Loucy (cell line): ENCODE measurements around the gene PIBF1.
"Not testable (repeated sequence)": the region's sequence is repeated elsewhere in the genome, so short reads cannot be mapped to it uniquely, and the experiment has no call there.

Experiments used
- EZH2phosphoT487 ChIP-seq: fragments of 200-600 bp; IDR thresholded peaks from 2 replicates; pipeline ENCODE4 v1.6.1; 2018; ENCODE audit warnings: antibody characterized with exemption, mild to moderate bottlenecking, moderate library complexity, borderline replicate concordance
- TF ChIP-seq, protein P1 (sequence below): fragments of 200-600 bp; sonication (generic); conservative IDR thresholded peaks from 2 replicates; pipeline ENCODE4 v1.5.1; 2014; ENCODE audit warnings: mild to moderate bottlenecking, antibody characterized with exemption, low read length

DNA sequence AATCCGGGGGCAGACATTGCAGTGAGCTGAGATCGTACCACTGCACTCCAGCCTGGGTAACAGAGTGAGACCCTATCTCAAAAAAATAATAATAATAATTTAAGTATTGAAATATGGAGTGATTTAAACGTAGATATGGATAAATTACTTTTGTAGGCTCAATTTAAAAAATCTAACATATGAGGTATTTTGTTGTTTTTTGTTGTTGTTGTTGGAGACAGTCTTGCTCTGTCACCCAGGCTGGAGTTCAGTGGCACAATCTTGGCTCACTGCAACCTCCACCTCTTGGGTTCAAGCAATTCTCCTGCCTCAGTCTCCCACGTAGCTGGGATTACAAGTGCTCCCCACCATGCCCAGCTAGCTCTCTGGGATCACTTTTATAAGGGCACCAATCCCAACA is 2.7 kb downstream of the PIBF1 start:
- TF ChIP-seq, protein P1, sequence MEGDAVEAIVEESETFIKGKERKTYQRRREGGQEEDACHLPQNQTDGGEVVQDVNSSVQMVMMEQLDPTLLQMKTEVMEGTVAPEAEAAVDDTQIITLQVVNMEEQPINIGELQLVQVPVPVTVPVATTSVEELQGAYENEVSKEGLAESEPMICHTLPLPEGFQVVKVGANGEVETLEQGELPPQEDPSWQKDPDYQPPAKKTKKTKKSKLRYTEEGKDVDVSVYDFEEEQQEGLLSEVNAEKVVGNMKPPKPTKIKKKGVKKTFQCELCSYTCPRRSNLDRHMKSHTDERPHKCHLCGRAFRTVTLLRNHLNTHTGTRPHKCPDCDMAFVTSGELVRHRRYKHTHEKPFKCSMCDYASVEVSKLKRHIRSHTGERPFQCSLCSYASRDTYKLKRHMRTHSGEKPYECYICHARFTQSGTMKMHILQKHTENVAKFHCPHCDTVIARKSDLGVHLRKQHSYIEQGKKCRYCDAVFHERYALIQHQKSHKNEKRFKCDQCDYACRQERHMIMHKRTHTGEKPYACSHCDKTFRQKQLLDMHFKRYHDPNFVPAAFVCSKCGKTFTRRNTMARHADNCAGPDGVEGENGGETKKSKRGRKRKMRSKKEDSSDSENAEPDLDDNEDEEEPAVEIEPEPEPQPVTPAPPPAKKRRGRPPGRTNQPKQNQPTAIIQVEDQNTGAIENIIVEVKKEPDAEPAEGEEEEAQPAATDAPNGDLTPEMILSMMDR, result not testable (repeated sequence)
- not testable (repeated sequence) for TF ChIP-seq EZH2phosphoT487
